DMS114 treated with DMSO at 0.1 percent for 48 hours (cell line): ENCODE data around the gene EMC7.

Experiments used
- DNase-seq: peaks from one replicate; lab custom pipeline; 2025; ENCODE audit not compliant: unreplicated experiment; lab: John Stamatoyannopoulos, UW

The EMC7 gene

DNA sequence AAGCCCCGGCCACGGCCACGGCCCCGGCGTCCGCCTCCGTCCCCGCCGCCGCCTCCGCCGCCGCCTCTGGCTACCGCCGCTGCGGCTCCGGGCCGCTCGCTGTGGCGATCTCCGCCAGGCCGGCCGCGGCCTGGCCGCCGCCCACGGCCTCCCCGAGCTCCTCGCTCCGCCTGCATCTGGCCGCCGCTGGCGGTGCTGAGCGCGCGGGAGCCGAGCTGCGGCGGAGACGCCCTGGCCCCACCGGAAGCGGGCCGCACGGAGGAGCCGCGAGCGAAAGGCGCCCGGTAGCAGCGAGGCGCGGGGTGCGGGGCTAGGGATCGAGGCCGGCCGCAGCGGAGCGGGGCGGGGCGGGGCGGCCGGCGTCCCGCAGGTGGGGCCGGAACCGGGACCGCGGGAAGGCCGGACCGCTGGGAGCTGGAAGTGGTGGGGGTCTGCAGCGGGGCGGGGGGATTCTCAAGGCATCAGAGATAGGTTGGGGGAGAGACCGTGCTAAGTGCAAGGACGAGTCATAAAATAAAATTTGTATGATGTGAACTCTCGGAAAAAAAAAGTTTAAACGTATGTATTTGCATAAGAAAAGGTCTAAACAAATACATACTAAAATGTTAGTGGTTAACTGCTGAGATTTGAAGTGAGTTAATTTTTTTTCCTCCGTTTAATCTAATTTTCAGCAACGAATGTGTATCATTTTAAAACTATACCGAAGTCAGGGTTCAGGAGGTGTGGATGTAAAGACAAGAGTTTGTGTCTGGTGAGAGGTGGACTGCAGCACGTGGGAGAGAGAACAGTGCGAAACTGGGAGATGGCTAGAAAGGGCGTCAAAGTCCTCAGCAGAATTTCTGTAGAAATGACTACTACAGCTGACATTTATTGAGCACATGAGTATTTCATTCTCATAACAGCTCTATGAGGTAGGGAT lies 62.5 kb downstream of the EMC7 start, which contains the start of gene AVEN:
Gene AVEN, minus strand, starts transcription at position 334 of the 919 bp plus-strand sequence. Its CDS starts 158 bp downstream, at position 176.
- DNase-seq, result no peak

DNA sequence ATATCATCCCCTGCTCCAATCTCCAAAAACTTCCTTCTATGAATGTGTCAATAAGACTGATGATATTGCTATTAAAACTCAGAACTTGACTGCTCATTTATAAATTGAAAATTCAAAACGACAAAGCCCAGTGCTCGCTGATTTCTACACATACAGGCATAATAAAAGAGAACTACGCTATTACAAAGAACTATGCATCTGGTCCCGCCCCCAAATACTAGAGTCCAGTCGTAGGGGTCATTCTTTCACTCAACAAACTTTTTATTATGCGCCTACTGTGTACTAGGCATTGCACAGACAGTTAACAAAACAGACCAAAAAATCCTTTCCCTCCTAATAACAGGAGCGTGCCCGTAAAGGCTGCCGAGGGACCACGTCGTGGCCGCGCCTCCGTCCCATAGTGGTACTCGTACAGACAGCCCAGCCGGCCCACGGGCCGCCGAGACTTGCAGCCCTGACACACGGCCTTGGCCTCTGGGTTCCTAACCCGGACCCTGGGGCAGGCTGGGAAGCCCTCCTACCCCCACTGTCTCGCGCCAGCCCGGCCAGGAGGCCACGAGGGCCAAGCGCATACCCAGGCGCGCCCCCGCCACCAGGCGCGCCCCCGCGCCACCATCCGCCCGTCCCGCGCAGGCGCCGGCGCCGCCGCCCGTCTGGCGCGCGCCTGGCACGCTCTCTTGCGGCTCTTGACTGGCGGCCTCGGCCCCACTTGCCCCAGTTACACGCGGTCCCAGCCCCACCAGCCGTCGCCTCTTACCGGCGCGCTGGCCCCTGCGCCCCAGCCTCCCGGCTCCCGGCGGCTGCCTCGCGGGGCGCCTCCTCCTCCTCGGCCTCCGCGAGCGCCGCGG lies 63.4 kb downstream of the EMC7 start:
- DNase-seq, result peak; percentile 46
